Left colon (tissue), 2 donors: ENCODE data around the gene CDC42BPB. TPM values are rescaled to one million over a fixed set of nuclear protein-coding genes. Genes with fewer than 3 reads are reported as not detected.

Experiments
- ATAC-seq: fragments of 200-7000 bp; cut with Tn5 transposase; one replicate; pipeline ENCODE4 v1.9.1; 2020; ENCODE audit warnings: mild to moderate bottlenecking, moderate library complexity
- DNase-seq, 2 donors: peaks; one replicate each; pipeline ENCODE4 v3.0.0-alpha.2; 2020
- intact Hi-C, 2 donors: fragments of 100-400 bp; cut with DNase I in 1 of 2; cut with micrococcal nuclease in 1 of 2; formaldehyde crosslinking; loops; one replicate each; pipeline versions ENCODE4 v1.11.2 to v1.14.0; 2022; cut with DNase I, micrococcal nuclease
- total RNA-seq, 2 donors: library from RNA; stranded (reverse); fragmentation: NEBNext Ultra II Directional; extraction: Animal tissue kit (Norgen Biotek cat#: 25700); gene quantifications; one replicate each; pipeline ENCODE4 v1.2.1, GENCODE V29; 2021
- donor health status: DM: no; HTN: no; CAD: no.
- donor health status: DM: yes; HTN: yes; CAD: no.

Gene CDC42BPB
- total RNA-seq, 2 donors from 2014 or later = 75.5 to 85.2 TPM

DNA sequence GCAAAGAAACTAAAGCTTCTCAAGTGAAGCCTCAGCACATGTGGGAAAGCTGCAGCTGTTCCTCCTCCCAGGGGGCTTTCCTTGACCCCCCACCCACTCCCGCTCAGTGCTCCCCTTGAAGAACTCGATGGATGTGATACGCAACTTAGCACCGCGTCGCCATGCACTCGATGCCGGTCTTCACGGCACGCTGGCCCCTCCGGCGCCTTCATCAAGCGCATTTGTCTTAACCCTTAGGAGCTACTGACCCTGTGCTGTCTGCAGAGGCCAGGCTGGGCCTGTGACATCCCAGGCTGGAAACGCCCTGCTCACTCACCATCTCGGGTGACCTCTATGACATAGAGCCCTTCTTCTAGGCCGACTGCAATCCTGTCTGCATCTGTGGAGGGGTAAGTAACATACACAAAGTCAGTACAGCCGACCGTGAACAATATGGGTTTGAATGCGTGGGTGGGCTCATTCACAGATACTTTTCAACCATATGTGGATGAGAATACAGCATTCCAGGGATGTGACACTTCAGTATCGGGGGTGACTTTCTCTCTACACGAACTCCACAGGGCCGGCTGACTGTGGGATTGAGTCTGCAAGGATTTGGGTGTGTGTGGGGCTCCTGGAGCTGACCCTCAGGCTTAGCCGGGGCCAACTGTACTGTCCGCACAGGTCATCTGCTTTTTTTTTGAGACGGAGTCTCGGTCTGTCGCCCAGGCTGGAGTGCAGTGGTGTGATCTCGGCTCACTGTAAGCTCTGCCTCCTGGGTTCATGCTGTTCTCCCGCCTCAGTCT lies 111.8 kb downstream of the CDC42BPB start:
- no peak for DNase-seq
- intact Hi-C loops = no loop called here
- no peak for ATAC-seq

DNA sequence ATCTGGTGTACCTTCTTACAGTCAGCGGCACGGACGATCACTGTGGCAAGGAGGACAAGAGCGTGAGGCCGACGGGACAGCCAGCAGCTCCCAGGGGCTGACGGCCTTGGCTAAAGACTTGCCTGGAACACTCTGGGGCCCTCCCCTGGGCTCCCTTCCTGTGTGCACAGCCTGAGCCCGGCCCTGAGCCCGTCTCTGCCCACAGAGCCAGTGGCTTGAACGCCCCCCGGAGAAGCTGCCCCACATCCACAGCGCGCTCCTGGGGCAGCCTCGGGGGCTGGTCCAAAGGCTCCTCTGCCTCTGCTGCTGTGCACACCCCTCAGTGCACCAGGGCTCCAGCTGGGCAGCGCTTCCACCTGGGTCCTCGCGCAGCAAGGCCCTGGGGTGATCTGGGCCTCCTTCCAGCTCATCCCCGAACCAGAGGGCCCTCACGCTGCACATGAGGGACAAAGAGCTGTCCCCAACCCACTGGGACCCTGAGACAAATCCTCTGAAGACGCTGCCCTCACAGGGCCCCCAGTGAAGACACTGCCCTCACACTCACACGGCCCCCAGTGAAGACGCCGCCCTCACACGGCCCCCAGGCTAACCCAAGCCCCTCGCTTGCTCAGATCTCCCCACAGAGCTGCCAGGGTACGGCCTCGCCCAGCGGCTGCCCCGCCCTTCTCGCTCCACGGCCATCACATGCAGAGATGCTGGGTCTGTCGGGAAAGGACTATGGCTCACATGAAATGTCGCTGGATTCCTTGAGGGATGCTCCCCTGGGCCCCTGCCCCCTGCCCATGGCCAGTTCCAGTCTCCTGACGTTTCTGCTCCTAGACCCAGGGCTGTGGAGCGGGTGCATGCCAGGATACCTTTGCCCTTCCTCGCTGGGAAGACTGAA lies 112.7 kb downstream of the CDC42BPB start:
- intact Hi-C loops = no loop called here
- no peak for DNase-seq
- ATAC-seq = no peak

DNA sequence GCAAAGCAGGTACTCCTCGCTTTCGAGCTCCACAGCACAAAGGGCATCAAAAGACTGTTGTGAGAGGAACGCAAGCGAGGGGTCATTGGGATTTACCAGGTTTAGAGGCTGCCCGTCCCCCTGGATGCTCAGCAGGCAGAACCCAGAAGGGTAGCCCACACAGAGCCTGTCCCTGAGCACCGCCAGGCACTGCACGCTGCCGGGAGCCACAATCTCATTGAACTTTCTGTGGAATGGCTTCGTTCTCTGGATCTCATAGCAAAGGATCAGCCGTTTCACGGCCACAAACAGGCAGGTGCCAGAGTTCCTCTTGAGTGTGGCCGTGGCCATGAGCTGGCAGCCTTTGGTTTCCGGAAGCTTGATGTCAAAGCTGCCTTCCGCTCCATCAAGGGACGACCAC lies 113.4 kb downstream of the CDC42BPB start:
- ATAC-seq = no peak
- intact Hi-C loops = no loop called here

DNA sequence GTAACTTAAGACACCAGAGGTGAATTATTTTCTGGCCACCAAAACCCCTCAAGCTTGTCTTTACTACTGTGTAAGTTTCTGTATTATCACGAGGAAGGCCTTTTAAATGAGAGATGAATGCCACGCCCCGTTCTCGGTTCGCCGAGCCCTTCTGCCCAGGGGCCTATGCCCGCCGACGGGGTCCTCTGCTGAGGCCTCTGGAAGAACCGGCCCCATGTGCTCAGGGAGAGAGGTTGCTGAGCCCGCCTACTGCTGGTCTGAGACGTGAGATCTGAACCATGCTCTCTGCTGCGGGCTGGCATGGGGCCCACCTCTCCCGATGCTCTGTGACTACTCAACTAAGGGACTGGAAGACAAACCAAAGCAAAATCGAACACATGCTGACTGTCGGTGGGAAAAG lies 113.9 kb downstream of the CDC42BPB start:
- ATAC-seq (no peak), DNase-seq (no peak)

More for the DNA sequence above, 113.4 kb downstream of the CDC42BPB start:
- DNase-seq = no peak

DNA sequence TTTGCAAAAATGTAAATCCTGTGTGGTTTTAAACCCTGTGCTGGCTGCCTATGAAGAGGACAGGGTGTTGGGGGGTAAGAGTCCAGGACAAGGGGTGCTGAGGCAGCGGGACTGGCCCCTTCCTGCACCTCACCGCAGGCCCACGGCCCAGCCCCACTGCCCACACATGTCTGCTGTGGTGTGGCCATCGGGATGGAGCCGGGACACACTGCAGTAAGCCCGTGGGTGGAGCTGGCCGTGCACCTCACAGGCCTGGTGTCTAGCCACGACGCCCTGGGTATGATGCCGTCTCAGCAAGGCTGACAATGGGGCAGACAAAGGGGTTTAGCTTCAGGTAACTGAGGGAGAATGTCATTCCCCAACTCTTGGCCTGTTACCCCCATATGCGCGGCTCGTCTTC lies 115.3 kb downstream of the CDC42BPB start:
- intact Hi-C loops = no loop called here
- no peak for ATAC-seq

More for the DNA sequence above, 113.9 kb downstream of the CDC42BPB start:
- intact Hi-C loops = no loop called here

DNA sequence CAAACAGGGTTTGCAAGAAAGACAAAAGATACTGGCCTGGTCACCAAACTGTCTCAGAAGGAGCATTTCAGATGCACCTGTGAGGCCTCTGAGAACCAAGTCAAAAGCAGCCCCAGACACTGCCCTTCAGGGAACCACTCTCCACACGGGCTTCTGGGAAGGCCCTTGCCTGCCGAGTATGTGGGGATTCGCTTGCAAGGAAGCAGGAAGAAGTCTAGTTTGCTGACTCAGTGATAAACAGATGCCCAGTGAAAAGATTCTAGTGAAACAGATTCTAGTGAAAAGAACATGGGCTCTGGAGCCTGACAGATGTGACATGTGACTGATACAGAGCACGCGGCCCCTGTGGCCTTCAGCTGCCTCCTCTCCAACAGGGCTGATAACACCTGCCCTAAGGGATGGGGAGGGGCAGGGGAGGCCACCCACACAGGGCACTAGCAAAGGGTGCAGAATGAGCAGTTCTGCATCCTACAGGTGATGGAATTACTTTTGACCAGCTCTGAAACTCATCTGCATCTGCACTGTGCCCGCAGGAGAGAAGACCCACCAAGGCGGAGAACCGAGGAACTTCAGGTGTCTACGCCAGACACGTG lies 115.8 kb downstream of the CDC42BPB start:
- intact Hi-C loops = no loop called here
- DNase-seq (no peak), ATAC-seq (no peak)

More for the DNA sequence above, 115.3 kb downstream of the CDC42BPB start:
- no peak for DNase-seq

DNA sequence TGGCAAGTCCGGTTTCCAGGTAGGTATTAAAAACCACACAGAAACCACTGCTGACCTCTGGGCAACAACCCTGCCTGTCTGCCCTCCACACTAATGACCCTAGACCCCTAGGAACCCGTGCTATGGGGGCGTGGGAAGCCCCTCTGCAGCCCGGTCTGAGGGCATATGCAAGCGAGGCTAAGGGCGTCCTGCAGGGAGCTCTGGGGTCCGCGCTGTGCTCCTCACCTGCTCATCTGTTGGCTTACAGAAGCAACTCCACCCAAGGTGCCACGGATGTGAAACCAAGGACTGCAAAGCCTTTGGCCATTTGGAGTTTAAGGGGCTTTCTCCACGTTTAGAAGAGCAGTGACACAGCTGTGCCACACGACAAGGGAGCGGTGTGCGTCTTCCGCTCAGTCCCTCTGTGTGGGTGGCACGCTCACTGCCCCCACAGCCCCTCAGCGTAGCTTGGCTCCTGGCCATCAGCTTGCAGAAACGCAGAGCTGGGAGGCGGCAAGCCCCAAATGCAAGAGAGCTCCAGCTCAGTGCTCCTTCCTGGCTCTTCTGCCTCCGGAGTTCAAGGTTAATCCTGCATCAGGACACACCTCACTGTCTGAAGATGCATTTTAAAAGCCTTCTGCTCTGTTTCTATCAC lies 116.5 kb downstream of the CDC42BPB start:
- DNase-seq = no peak
- no peak for ATAC-seq
- intact Hi-C loops = no loop called here

DNA sequence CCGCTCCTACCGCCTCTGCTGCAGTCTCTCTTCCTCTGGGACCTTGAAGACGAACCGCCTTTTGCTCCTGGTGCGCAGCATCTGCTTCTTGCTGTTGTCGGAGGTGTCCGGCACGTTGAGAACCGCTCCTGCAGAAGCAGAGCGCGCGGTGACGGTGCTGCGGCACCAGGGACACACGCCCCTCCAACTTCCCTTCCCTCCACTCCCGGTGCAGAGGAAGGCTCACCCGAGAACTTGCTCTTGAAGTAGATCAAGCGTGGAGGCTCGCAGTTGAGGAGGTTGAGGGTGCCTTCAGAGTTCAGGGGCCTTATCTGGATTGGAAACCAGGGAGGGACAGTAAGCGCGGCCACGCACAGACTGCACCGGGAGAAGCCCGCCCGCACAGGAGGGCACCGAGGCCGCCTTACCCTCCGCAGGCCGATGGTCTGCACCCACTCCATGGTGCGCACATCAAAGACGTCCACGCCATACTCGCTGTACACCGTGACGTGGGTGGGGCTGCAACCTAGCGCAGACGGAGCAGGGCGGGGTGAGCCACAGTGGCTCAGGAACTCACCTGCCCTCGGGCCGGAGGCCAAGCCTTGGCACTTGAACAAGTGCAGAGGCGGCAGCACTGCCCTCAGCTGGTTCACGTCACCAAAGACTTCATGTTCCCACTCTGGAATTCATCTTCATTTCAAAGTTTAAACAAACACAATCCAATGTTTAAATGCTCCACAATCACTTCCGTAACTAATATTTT lies 117.4 kb downstream of the CDC42BPB start:
- peak; percentile 92 for ATAC-seq
- peak; percentile 73 to 74 for DNase-seq
- intact Hi-C loops = no loop called here

DNA sequence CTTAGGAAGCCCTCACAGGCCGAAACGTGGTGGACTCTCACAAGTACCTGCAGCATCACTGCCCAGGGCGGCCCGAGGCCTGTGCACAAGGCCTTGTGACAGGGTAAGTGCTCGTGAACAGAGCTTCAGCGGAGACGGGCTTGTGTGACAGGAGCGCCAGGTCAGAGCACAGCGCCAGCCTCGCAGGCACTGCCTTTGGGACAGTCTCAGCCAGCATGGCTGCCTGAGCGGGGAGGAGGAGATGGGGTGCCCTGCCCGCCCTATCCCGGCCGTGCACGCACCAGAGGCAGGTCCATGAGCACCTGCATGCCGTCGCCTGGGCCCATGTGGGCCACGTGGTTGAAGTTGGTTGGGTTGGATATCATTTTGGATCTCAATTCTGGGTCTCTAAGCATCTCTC lies 118.0 kb downstream of the CDC42BPB start:
- DNase-seq (no peak), ATAC-seq (no peak)
- intact Hi-C loops = no loop called here

DNA sequence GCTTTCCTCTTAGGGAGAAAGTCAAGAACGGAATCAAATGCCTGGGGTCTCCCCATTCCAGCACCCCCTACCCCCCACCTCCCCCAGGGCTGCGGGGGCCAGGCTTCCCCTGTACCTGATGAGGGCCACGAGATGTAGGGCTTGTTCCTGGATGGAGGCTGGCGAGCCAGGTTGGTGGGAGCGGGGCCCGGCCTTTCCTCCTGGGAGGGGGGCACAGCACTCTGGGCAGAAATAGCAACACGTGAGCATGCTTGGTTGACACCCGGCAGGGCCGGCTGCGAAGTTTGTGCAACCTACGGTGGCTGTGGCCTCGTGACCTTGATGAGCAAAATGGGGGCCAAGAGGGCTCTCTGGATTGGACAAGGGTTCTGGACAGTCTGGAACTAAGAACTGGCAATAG lies 119.2 kb downstream of the CDC42BPB start:
- DNase-seq = no peak
- ATAC-seq = no peak
- intact Hi-C loops = no loop called here

DNA sequence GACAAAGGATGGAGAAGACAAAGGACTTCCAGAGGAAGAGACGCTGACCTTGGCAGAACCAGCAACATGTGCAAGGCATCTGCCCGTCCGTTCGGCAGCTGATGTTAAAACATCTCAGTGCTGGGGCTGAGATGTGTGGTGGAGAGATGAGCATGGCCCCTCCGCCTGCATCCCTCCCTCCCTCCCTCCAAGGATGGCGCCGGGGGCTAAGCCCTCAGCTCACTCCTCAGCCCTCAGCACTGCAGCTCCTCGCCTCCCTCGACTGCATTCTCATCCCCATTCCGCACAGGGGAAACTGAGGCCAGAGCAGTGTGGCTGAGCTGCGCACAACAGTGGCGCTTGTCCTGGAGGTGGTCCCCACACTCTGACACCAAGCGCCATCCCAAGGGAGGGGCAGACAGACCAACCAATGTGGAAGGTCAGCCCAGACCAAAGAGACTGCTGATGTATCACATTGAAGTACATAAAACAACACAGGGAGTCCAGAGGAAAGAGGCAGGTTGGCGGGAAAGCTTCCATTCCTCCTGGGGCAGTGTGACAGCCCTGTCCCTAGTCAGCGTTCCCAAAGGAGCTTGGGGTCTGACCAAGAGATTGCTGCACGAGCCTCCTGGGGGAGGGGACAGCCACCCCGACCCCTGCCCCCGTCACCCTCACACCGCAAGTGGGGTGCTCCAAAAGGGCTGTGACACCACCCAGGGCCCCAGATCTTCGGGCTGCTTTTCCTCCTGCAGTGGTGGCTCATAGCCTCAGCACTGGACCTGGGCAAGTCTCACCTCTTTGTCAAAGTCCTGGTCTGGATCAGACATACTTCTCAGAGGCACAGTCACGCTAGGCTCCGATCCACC lies 119.8 kb downstream of the CDC42BPB start:
- intact Hi-C loops = no loop called here
- ATAC-seq (no peak), DNase-seq (no peak)

DNA sequence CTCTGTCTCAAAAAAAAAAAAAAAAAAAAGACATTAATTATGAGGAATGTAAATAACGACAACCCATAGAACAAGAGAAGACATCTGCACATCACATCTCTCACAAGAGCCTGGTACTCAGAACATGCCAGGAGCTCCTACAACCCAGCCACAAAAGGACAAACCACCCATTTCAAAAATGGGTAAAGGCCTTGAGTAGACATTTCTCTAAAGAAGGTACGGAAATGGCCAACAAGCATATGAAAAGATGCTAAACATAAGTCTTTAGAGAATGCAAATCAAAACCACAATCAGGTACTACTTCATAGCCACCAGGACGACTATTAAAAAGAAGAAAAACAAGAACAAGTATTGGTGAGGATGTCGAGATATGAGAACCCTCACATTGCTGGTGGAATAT lies 121.6 kb downstream of the CDC42BPB start:
- no peak for ATAC-seq
- DNase-seq = no peak
- intact Hi-C loops = no loop called here

DNA sequence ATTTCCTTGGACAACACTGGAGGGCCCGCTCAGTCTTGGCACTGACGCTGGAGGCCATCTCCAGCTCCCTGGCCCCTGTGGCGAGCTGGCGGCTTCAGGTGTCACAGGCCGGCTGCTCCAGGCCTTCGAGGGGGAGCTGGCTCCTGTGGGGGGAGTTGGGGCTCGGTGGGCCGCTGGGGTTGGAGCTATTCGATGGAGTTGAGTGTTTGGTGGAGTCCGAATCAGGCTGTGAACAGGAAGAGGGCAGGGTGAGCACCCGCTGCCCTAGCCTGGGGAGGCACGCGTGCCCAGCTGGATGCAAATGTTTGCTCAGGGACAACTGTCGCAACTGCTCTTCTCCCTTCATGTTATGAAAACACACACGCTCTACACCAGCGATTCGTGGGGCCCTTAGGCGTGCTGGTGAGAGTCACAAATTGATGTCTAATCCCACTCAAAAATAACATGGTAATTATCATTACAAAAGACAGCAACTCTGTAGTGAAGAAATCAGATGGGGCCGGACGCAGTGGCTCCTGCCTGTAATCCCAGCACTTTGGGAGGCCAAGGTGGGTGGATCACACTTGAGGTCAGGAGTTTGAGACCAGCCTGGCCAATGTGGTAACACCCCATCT lies 123.6 kb downstream of the CDC42BPB start:
- ATAC-seq (no peak), DNase-seq (no peak)
- intact Hi-C loops = no loop called here

DNA sequence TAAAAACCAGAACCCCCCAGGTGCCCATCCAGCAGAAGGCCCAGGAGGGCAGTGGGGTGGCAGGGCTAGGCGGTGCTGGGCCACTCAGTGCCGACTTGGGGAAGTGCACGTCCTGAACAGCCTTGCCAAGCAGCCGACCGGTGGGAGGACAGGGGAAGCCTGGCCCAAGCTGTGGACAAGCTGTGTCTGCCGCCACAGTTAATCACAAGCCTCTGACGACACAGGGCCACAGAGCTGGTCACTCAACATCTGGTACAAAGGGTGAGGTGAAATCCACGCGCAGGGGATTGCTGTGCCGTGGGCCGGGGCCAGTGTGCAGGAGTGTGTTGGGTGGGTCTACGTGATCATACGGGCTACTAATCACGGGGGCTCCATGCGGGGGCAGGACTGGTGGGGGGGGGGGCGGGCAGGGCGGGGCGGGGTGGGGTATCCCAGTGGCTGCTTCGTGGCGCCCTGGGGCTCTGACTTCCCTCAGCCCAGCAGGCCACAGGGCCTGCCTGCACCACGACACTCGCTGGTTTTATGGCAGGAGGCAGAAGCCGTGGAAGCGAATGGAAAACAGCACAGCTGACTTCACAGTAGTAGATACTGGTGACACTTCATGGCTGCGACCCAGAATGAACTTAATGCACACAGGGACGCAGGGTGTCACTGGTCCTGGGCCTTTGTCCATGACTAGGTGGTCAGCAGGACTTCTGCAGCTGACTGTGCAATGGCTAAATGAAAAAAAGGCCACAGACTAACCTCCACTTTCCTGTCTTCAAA lies 124.7 kb downstream of the CDC42BPB start:
- DNase-seq = no peak
- intact Hi-C loops = no loop called here

DNA sequence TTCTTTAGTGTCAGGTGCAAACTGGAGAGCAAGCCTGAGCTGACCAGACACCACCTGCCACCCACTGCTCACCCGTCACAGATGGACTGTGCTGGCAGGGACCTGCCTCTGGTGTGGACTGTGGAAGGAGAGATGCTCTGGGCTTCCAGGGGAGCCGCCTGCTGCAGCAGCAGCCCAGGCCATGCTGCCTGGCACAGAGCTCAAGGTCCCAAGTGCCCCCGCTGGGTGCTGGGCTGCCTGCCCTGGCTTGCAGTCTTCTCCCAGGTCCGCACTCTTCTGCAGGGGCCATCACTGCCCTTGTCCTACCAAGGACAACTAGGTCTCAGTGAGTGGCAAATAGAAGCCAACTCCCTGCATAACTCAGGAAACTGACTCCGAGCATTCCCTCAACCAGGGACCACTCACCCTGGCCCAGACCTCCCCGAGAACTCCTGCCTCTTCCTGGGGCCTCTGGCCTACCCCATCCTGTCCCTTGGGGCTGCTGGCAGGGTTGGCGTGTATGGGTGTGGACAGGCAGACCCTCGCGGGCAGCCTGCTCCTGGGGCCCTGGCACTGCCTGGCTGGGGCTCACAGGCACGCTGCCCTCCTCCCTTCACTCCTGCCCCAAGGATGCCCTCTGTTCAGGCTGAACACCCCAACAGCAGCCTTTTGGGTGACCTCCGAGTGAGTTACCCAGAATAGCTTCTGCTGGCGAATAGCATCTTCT lies 125.6 kb downstream of the CDC42BPB start:
- intact Hi-C loops = no loop called here
- no peak for DNase-seq
- no peak for ATAC-seq

More for the DNA sequence above, 124.7 kb downstream of the CDC42BPB start:
- ATAC-seq = no peak
